ENCODE measurements around the gene UPB1. TPM values are rescaled to one million over a fixed set of nuclear protein-coding genes. Genes with fewer than 3 reads are reported as not detected.

Gene UPB1
- total and polyA plus RNA-seq, 10 of the 15 experiments (the other 5 are each of a cell fraction or from before 2014, with no cell fraction given) = 0.89 to 20.5 (median 3.1) TPM

- POLR2A ChIA-PET = interaction anchor here (0.6 to 1.1 kb wide), 2 partner anchors 23 to 96 kb away, joined by 3 read pairs; no protein-coding TSS in a partner anchor
- SMC1A ChIA-PET (ENCODE audit: uncharacterized antibody, unreplicated experiment) = interaction anchor here (1.9 to 2.3 kb wide), 2 partner anchors 16 to 22 kb away, joined by 5 to 6 read pairs; no protein-coding TSS in a partner anchor
- intact Hi-C loops (cut with micrococcal nuclease; ENCODE audit: unreplicated experiment) = no loop called here
- Histone ChIP-seq H3K9me3 (replicated peaks; ENCODE audit: control insufficient read depth, insufficient read depth, low read length) (no peaks in the 10 kb centered on the region), H3K36me3 (ENCODE audit: control insufficient read depth in 2 of 2, insufficient read depth in 2 of 2, low read length in 1 of 2) (no peaks in the 10 kb centered on the region), H3K79me2 (ENCODE audit: control insufficient read depth, insufficient read depth, low read length) (no peaks in the 10 kb centered on the region), H3K4me1 (ENCODE audit: control insufficient read depth, insufficient read depth, low read length) (no peaks in the 10 kb centered on the region), H3K4me2 (ENCODE audit: control insufficient read depth, insufficient read depth) (no peak overlapping the region), H3K4me3 (no peak overlapping the region), H3K27me3 (replicated peaks in 1 of 2; ENCODE audit: control insufficient read depth in 2 of 2, insufficient read depth in 2 of 2, low read length in 1 of 2) (no peaks in the 10 kb centered on the region), H3K27ac (ENCODE audit: control insufficient read depth, insufficient read depth) (no peak overlapping the region), H4K20me1 (ENCODE audit: control insufficient read depth, insufficient read depth) (no peaks in the 10 kb centered on the region), H2AFZ (ENCODE audit: control insufficient read depth, low read depth, low read length) (no peak overlapping the region), H3K9ac (ENCODE audit: control insufficient read depth, insufficient read depth, low read length) (no peak overlapping the region)
- TF ChIP-seq TCF3 (IDR thresholded peaks at IDR 0.05; ENCODE audit: borderline replicate concordance, insufficient read depth, low read depth, low read length) = no peak
- TF ChIP-seq ATF2 (IDR thresholded peaks at IDR 0.05; ENCODE audit: low read length) = no peak
- no peak for TF ChIP-seq TCF12 (IDR thresholded peaks at IDR 0.05; ENCODE audit: low read depth, low read length)
- TF ChIP-seq MTA2 (IDR thresholded peaks at IDR 0.05; ENCODE audit: low read depth) = no peak
- TF ChIP-seq FOXM1 (IDR thresholded peaks at IDR 0.05; ENCODE audit: low read depth, low read length) = no peak
- no peak for TF ChIP-seq PAX8 (IDR thresholded peaks at IDR 0.05)
- TF ChIP-seq RCOR1 (conservative IDR thresholded peaks at IDR 0.05; ENCODE audit: low read depth, low read length) = no peak
- TF ChIP-seq ZNF384 (IDR thresholded peaks at IDR 0.05; ENCODE audit: borderline replicate concordance, low read depth, low read length) = no peak
- TF ChIP-seq CBX5 (IDR thresholded peaks at IDR 0.05; ENCODE audit: low read depth) = no peak
- TF ChIP-seq YY1 (IDR thresholded peaks at IDR 0.05; ENCODE audit: low read depth, low read length) = no peak
- TF ChIP-seq POU2F2 (IDR thresholded peaks at IDR 0.05; ENCODE audit: borderline replicate concordance, low read depth, low read length) = no peak
- no peak for TF ChIP-seq EP300 (IDR thresholded peaks at IDR 0.05; ENCODE audit: borderline replicate concordance in 1 of 2, control insufficient read depth in 1 of 2, low read depth in 2 of 2, low read length in 2 of 2)
- TF ChIP-seq ZNF24 (IDR thresholded peaks at IDR 0.05) = no peak
- TF ChIP-seq NR2C2 (IDR thresholded peaks at IDR 0.05; ENCODE audit: borderline replicate concordance, control insufficient read depth, insufficient read length, low read depth) = no peak
- TF ChIP-seq ZNF274 (IDR thresholded peaks at IDR 0.05; ENCODE audit: insufficient read depth, insufficient read length) = no peak
- no peak for TF ChIP-seq KLF5 (IDR thresholded peaks at IDR 0.05; ENCODE audit: partially characterized antibody)
- WGBS (ENCODE audit: insufficient coverage, insufficient replicate concordance, low lambda C conversion rate, missing lambda C conversion rate) = 0% methylated on average over 1 of the region's 1 CpG
- FAIRE-seq = no peak
- CTCF ChIA-PET = interaction anchor here (1.2 to 2.7 kb wide), 6 partner anchors 12 to 58 kb away, joined by 4 to 10 read pairs (median 6); no protein-coding TSS in a partner anchor
- RAD21 ChIA-PET (ENCODE audit: unreplicated experiment) = interaction anchor here (0.8 kb wide), 1 partner anchor 58 kb away, joined by 5 read pairs; no protein-coding TSS in a partner anchor
- no TSS peak for BruUV-seq (replicated peaks)
- no peak for DNase-seq (ENCODE audit: low read depth, low spot score)
- in situ Hi-C loops (cut with MboI) = no loop called here
- ATAC-seq = no peak
These were observed 13.5 kb upstream of the UPB1 start for GRCh38 chr22:24481641-24482040.

All from GM12878 (cell line).